Measurements from ENCODE around the gene NUP153. TPM values are rescaled to one million over a fixed set of nuclear protein-coding genes. Genes with fewer than 3 reads are reported as not detected.

Gene NUP153
- total RNA-seq, 1 experiment from 2014 or later, result 99.3 TPM

DNA sequence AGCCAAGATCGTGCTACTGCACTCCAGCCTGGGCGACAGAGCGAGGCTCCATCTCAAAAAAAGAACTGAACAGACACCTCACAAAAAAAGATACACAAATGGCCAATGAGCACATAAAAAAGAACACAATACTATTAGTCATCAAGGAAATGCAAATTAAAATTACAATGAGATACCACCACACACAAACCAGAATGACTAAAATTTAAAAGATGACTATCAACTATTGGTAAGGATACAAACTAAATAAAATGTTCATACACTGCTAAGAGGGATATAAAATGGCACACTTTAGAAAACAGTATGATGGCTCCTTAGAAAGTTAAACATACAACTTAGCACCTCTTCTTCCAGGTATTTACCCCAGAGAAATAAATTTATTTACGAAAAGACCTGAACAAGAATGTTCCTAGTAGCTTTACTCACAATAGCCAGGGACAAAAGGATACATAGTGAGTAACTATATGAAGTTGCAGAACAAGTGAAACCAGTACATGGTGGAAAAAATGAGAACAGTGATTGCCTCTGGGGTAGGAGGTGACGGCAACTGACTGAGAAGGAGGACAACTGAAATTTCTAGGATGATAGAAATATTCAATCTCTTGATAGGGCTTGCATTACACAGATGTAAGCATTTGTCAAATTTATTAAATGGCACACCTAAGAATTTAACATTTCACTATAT, 53.4 kb downstream of the NUP153 start:
- no peak overlapping the region for H4K91ac ChIP-seq (ENCODE audit: insufficient read length, low read depth, low read length)
- no CpG with 5 or more reads among the region's 5 CpGs for WGBS (ENCODE audit: extremely low coverage, insufficient read length, low lambda C conversion rate)
- H2BK15ac ChIP-seq (ENCODE audit: low read depth, low read length), result no peak overlapping the region
- H3K9ac ChIP-seq (ENCODE audit: extremely low read depth, insufficient read length, low read length), result no peak overlapping the region
- H3K9me3 Mint-ChIP-seq, result no peaks in the 10 kb centered on the region
- no peaks in the 10 kb centered on the region; the same call in 1 of the 2 replicates for H3K27me3 Mint-ChIP-seq (ENCODE audit: low read depth)
- H2BK12ac ChIP-seq (ENCODE audit: insufficient read length, low read depth, low read length), result no peak overlapping the region
- H3K4ac ChIP-seq (ENCODE audit: low read depth, low read length), result no peak overlapping the region
- H3K27ac ChIP-seq (ENCODE audit: insufficient read length, low read depth, low read length), result no peak overlapping the region
- H3K9me3 ChIP-seq (ENCODE audit: control insufficient read depth, low read depth, low read length), result no peaks in the 10 kb centered on the region
- no peak overlapping the region for H3K4me3 Mint-ChIP-seq
- no peaks in the 10 kb centered on the region for H4K20me1 ChIP-seq (ENCODE audit: control insufficient read depth, insufficient read depth, insufficient read length)
- H3K56ac ChIP-seq (ENCODE audit: insufficient read length, low read depth, low read length), result no peak overlapping the region
- no peaks in the 10 kb centered on the region for H3K4me1 ChIP-seq (ENCODE audit: insufficient read depth, low read length)
- H3K79me1 ChIP-seq (ENCODE audit: insufficient read depth, low read depth, low read length, poor library complexity, severe bottlenecking), result peaks cover 12% of the 10 kb centered on the region
- no peak overlapping the region for H3K23ac ChIP-seq (ENCODE audit: insufficient read length, low read depth, low read length)
- no peak overlapping the region for H2BK5ac ChIP-seq (ENCODE audit: insufficient read length, low read length)
- no peak overlapping the region for H2BK120ac ChIP-seq (ENCODE audit: low read depth, low read length, poor library complexity, severe bottlenecking)
- H2BK20ac ChIP-seq (ENCODE audit: low read depth, low read length, poor library complexity, severe bottlenecking), result no peak overlapping the region
- no peaks in the 10 kb centered on the region for H3K27me3 ChIP-seq (ENCODE audit: insufficient read depth, low read length)
- H2AFZ ChIP-seq (ENCODE audit: low read length), result no peak overlapping the region
- TF ChIP-seq, protein P1, sequence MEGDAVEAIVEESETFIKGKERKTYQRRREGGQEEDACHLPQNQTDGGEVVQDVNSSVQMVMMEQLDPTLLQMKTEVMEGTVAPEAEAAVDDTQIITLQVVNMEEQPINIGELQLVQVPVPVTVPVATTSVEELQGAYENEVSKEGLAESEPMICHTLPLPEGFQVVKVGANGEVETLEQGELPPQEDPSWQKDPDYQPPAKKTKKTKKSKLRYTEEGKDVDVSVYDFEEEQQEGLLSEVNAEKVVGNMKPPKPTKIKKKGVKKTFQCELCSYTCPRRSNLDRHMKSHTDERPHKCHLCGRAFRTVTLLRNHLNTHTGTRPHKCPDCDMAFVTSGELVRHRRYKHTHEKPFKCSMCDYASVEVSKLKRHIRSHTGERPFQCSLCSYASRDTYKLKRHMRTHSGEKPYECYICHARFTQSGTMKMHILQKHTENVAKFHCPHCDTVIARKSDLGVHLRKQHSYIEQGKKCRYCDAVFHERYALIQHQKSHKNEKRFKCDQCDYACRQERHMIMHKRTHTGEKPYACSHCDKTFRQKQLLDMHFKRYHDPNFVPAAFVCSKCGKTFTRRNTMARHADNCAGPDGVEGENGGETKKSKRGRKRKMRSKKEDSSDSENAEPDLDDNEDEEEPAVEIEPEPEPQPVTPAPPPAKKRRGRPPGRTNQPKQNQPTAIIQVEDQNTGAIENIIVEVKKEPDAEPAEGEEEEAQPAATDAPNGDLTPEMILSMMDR (conservative IDR thresholded peaks at IDR 0.05), result no peak
- no peaks in the 10 kb centered on the region for H3K23me2 ChIP-seq (ENCODE audit: insufficient read length, low read depth, low read length, poor library complexity, severe bottlenecking)
- H3K27ac Mint-ChIP-seq, result peak overlapping the region in 2 of 3 experiments; percentile 35 to 74; a peak in 2 of 7 replicates
- H3K14ac ChIP-seq (ENCODE audit: insufficient read depth, low read length), result no peak overlapping the region
- H2AK5ac ChIP-seq (ENCODE audit: insufficient read length, low read length), result no peak overlapping the region
- no peaks in the 10 kb centered on the region for H3K4me1 Mint-ChIP-seq
- peaks cover 24 to 71% (median 68%) of the 10 kb centered on the region in 3 experiments; a peak in 6 of 7 replicates for H3K36me3 Mint-ChIP-seq (ENCODE audit: insufficient read depth in 1 of 3, low read depth in 3 of 3)
- no peak overlapping the region for H3K4me2 ChIP-seq (ENCODE audit: insufficient read depth, insufficient read length, low read length)
- no peak overlapping the region for H3T11ph ChIP-seq (ENCODE audit: low read length)
- H4K8ac ChIP-seq (replicated peaks; ENCODE audit: insufficient read length, low read depth, low read length), result no peak overlapping the region
- H3K18ac ChIP-seq (ENCODE audit: insufficient read length, low read depth, low read length), result no peak overlapping the region
- DNase-seq, result no peak
- no peaks in the 10 kb centered on the region; the same call in 1 of the 2 replicates for H3K79me2 ChIP-seq (ENCODE audit: insufficient read depth, low read length)
- H4K5ac ChIP-seq (ENCODE audit: insufficient read length, low read depth, low read length), result no peak overlapping the region

Measured in H9 (cell line).